Fibroblast of villous mesenchyme (primary cell): ENCODE data around the gene FNIP2. TPM values are rescaled to one million over a fixed set of nuclear protein-coding genes. Genes with fewer than 3 reads are reported as not detected.
"Not testable (repeated sequence)": the region's sequence is repeated elsewhere in the genome, so short reads cannot be mapped to it uniquely, and the experiment has no call there.

Experiments used
- DNase-seq: peaks from one replicate; pipeline ENCODE4 v3.0.0-alpha.2; 2010; ENCODE audit warnings: low read depth
- H3K4me3 ChIP-seq: 2 replicates; pipeline ENCODE4 v1.5.1; 2011; ENCODE audit warnings: low read depth, mild to moderate bottlenecking, low read length
- total RNA-seq: library from RNA; depleted of rRNA; stranded (reverse); fragments of >200 nt; gene quantifications from 2 replicates; pipeline ENCODE4 v1.2.3, GENCODE V29; 2012
- TF ChIP-seq, protein P1 (sequence below): IDR thresholded peaks from 2 replicates; pipeline ENCODE4 v1.5.1; 2012; ENCODE audit warnings: low read depth, mild to moderate bottlenecking, low read length; ENCODE audit not compliant: insufficient read depth

The FNIP2 gene
- total RNA-seq, 1 donor = 24.6 TPM

DNA sequence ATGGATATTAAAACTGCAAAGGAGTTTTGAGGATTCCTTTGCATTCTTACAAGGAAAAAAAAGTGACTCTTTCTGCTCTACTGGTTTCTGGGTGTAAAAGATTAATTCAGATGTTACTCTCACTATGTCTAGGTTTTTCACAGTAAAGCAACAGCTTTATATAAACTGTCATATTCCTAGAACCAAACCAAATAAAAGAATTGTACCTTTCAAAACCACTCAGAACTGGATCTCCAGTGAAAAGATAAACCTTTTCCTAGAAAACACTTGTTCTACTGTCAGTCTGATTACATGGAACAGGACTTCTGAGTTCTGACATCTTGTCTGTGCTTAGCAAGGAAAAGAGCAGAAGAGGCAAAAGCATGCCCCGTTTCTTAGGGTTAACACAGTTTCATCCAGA, 40.6 kb upstream of the FNIP2 start:
- TF ChIP-seq, protein P1, sequence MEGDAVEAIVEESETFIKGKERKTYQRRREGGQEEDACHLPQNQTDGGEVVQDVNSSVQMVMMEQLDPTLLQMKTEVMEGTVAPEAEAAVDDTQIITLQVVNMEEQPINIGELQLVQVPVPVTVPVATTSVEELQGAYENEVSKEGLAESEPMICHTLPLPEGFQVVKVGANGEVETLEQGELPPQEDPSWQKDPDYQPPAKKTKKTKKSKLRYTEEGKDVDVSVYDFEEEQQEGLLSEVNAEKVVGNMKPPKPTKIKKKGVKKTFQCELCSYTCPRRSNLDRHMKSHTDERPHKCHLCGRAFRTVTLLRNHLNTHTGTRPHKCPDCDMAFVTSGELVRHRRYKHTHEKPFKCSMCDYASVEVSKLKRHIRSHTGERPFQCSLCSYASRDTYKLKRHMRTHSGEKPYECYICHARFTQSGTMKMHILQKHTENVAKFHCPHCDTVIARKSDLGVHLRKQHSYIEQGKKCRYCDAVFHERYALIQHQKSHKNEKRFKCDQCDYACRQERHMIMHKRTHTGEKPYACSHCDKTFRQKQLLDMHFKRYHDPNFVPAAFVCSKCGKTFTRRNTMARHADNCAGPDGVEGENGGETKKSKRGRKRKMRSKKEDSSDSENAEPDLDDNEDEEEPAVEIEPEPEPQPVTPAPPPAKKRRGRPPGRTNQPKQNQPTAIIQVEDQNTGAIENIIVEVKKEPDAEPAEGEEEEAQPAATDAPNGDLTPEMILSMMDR = no peak
- no peak overlapping the region for H3K4me3 ChIP-seq
- DNase-seq = no peak

GRCh38 chr4:158729716-158730559, 38.9 kb upstream of the FNIP2 start:
- TF ChIP-seq, protein P1 = peak; percentile 93
- peak; percentile 74 for DNase-seq
- H3K4me3 ChIP-seq = no peak overlapping the region

- TF ChIP-seq, protein P1 = no peak
- no peak for DNase-seq
- H3K4me3 ChIP-seq = no peak overlapping the region
Measured at GRCh38 chr4:158738866-158739265, 30.0 kb upstream of the FNIP2 start.

- TF ChIP-seq, protein P1 = no peak
Measured at GRCh38 chr4:158739600-158739999, 29.2 kb upstream of the FNIP2 start.

GRCh38 chr4:158741326-158742021, 27.4 kb upstream of the FNIP2 start:
- no peak overlapping the region for H3K4me3 ChIP-seq
- TF ChIP-seq, protein P1 = no peak
- DNase-seq = no peak

More at GRCh38 chr4:158739600-158739999, 29.2 kb upstream of the FNIP2 start:
- no peak for DNase-seq
- H3K4me3 ChIP-seq = no peak overlapping the region

GRCh38 chr4:158746537-158746936, 22.3 kb upstream of the FNIP2 start:
- H3K4me3 ChIP-seq, DNase-seq: not testable (repeated sequence)

DNA sequence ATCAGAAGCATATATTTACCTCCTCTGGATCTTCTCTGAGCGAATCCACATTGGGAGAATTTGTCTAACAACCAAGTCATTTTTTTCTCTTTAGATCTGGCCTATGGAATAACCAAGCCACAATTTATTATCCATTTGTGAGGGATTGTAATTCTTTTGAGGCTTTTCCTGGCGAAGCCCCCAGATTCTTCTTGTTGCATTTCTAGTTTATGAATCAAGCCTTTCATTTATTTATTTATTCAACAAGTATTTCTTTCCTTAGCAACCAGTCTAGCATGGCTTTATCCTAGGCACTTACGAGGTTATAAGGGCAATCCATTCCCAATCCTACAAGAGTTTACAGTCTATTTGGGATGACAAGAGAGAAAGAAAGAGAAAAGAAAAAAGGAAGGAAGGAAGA, 18.4 kb upstream of the FNIP2 start:
- TF ChIP-seq, protein P1 = no peak
- DNase-seq = peak; percentile 46
- H3K4me3 ChIP-seq = no peak overlapping the region
